ENCODE results near the gene KCTD4. TPM values are rescaled to one million over a fixed set of nuclear protein-coding genes. Genes with fewer than 3 reads are reported as not detected.
"Not testable (repeated sequence)": the region's sequence is repeated elsewhere in the genome, so short reads cannot be mapped to it uniquely, and the experiment has no call there.

The KCTD4 gene
- total RNA-seq (1 to 10 TPM; 1.4 to 6.8 (median 2.2) TPM), polyA plus RNA-seq (1 to 10 TPM in 1 of 3 donors, under 1 TPM in 2; 0.22 to 1.2 (median 0.60) TPM)

DNA sequence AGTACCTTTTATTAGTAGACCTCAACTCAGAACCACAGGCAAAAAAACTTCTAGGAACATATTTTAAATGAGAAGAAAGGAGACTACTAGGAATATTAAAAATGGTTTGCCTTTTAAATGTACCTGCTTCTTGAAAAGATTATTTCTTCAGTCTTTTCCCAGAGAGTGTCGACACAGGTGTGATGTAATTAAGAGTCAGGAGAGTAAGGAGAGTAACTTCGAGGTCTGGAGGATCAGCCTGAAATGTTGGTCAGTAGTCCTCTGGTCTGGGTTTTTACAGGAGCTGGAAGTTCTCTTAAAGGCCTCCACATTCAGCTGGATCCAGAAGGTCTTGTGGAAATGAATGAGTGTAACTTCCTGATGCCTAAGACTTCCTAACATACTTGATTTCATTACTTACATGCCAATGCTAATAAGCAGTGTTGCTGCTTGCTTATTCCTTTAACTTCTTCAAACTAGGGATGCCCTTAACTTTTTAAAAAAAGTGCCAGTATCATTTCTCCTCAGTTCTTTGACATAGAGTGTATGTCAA is at the start of gene KCTD4:
Gene KCTD4 (minus strand): TSS at position 345 of the 532 bp plus-strand sequence. CDS start 6,478 bp downstream, outside the sequence.
- Histone ChIP-seq H3K36me3 (no peaks in the 10 kb centered on the region), H3K9me3 (no peaks in the 10 kb centered on the region), H3K4me1 (peaks cover 0 to 65% (median 36%) of the 10 kb centered on the region in 4 donors), H3K4me3 (no peak within 1 kb of the TSS), H3K27me3 (no peaks in the 10 kb centered on the region), H3K27ac (peak within 1 kb of the TSS in 2 of 4 donors; percentile 18 to 49)
- TF ChIP-seq EP300 (IDR thresholded peaks at IDR 0.05) (no peak), POLR2AphosphoS5 (IDR thresholded peaks at IDR 0.05) (no peak), POLR2A (IDR thresholded peaks at IDR 0.05) (no peak)
- TF ChIP-seq, protein P1, sequence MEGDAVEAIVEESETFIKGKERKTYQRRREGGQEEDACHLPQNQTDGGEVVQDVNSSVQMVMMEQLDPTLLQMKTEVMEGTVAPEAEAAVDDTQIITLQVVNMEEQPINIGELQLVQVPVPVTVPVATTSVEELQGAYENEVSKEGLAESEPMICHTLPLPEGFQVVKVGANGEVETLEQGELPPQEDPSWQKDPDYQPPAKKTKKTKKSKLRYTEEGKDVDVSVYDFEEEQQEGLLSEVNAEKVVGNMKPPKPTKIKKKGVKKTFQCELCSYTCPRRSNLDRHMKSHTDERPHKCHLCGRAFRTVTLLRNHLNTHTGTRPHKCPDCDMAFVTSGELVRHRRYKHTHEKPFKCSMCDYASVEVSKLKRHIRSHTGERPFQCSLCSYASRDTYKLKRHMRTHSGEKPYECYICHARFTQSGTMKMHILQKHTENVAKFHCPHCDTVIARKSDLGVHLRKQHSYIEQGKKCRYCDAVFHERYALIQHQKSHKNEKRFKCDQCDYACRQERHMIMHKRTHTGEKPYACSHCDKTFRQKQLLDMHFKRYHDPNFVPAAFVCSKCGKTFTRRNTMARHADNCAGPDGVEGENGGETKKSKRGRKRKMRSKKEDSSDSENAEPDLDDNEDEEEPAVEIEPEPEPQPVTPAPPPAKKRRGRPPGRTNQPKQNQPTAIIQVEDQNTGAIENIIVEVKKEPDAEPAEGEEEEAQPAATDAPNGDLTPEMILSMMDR (IDR thresholded peaks at IDR 0.05), result no peak
- WGBS, 2 donors, result 91 to 92% methylated on average over 2 of the region's 2 CpGs
- DNase-seq, result no peak
- intact Hi-C loops (cut with DNase I), result no loop called here

DNA sequence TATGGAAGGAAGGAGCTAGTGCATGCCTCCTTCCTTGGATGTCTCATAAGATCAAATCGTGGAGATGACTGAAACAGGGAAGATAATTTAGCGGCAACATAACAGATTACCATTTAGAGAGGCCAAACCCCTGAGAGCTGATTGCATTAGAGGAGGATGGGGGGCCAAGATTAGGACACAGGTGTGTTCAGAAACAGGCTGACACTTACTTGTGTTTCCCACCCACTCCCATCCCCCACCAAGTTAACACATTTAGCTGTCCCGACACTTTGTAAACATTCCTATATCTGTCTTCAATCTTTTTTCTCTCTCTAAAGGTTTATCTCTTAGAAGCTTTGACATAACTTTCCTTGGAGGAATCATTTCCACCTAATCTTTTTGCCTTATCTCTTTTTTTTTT is 48.8 kb upstream of the KCTD4 start:
- H3K27ac ChIP-seq, result no peak overlapping the region
- WGBS, 2 donors, result 92 to 94% methylated on average over 3 of the region's 3 CpGs
- TF ChIP-seq, protein P1 (IDR thresholded peaks at IDR 0.05), result no peak
- no peak for TF ChIP-seq POLR2AphosphoS5 (IDR thresholded peaks at IDR 0.05)
- no peak for TF ChIP-seq EP300 (IDR thresholded peaks at IDR 0.05)
- no peak for TF ChIP-seq POLR2A (IDR thresholded peaks at IDR 0.05)
- peaks cover 0 to 20% (median 3%) of the 10 kb centered on the region in 4 donors for H3K36me3 ChIP-seq
- H3K27me3 ChIP-seq, result no peaks in the 10 kb centered on the region
- no peak overlapping the region for H3K4me3 ChIP-seq
- no peak for DNase-seq
- intact Hi-C loops (cut with DNase I), result no loop called here
- H3K9me3 ChIP-seq, result no peaks in the 10 kb centered on the region
- H3K4me1 ChIP-seq, result peaks cover 0 to 37% (median 14%) of the 10 kb centered on the region in 4 donors

DNA sequence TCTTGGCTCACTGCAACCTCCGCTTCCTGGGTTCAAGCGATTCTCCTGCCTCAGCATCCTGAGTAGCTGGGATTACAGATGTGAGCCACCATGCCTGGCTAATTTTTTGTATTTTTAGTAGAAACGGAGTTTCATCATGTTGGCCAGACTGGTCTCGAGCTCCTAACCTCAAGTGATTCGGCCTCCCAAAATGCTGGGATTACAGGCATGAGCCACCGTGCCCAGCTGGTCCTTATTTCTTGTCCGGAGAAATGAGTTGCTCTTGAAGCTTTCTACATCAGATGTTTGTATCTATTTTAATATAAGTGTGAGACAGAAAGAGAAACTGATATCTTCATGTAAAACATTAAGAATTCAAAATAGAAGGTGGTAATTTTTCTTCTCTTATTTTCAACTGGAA is 43.9 kb upstream of the KCTD4 start:
- not testable (repeated sequence) for DNase-seq, H3K9me3 ChIP-seq, H3K36me3 ChIP-seq, H3K4me3 ChIP-seq, H3K27me3 ChIP-seq
- peak overlapping the region in 1 of 4 donors; percentile 74 for H3K27ac ChIP-seq
- H3K4me1 ChIP-seq, result peaks cover 0 to 38% (median 23%) of the 10 kb centered on the region in 4 donors
- intact Hi-C loops (cut with DNase I), result loop anchor here (5.0 kb wide), 1 partner anchor 37 kb away; no protein-coding TSS in a partner anchor
- WGBS, 2 donors, result 95% methylated on average over 7 of the region's 7 CpGs

DNA sequence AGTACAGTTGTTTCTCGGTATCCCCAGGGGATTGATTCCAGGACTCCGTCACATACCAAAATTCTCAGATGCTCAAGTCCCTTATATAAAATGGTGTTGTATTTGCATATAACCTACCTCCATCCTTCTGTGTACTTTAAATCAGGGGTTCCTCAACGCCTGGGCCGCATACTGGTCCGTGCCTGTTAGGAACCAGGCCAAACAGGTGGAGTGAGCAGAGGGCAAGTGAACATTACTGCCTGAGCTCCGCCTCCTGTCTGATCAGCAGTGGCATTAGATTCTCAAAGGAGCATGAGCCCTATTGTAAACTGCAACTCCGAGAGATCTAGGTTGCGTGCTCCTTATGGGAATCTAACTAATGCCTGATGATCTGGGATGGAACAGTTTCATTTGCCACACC is 42.2 kb upstream of the KCTD4 start:
- TF ChIP-seq, protein P1 (IDR thresholded peaks at IDR 0.05), result no peak
- no peak for TF ChIP-seq EP300 (IDR thresholded peaks at IDR 0.05)
- TF ChIP-seq POLR2AphosphoS5 (IDR thresholded peaks at IDR 0.05), result no peak
- no peak for TF ChIP-seq POLR2A (IDR thresholded peaks at IDR 0.05)
- intact Hi-C loops (cut with DNase I), result loop anchor here (5.0 kb wide), 1 partner anchor 36 kb away; no protein-coding TSS in a partner anchor
- 28 to 74% methylated on average over 8 of the region's 8 CpGs for WGBS, 2 donors
- Histone ChIP-seq H3K9me3 (no peaks in the 10 kb centered on the region), H3K36me3 (no peaks in the 10 kb centered on the region), H3K27me3 (no peaks in the 10 kb centered on the region), H3K4me1 (peaks cover 0 to 27% (median 23%) of the 10 kb centered on the region in 4 donors), H3K27ac (peak overlapping the region in 3 of 4 donors; percentile 64 to 74 (median 71)), H3K4me3 (no peak overlapping the region)
- DNase-seq, result no peak

DNA sequence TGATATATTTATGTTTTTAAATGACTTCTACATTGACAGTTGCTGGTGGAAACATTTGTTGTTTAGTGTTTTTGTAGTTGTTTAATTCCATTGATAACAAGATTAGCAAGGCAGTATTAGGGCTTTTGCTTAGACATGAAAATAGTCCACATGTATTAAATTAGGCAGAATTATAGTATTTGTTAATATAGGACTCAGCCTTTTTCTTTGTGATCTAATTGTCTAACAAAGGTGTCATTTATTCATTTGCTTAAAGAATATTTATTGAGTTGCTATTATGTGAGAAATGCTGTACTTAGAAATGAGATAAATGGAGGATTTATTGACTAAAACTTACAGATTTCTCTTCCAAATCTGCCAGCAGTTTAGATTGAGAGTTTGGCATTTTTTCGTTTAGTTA is 41.7 kb upstream of the KCTD4 start:
- Histone ChIP-seq H3K9me3 (no peaks in the 10 kb centered on the region), H3K4me1 (peaks cover 0 to 27% (median 23%) of the 10 kb centered on the region in 4 donors), H3K36me3 (no peaks in the 10 kb centered on the region), H3K27ac (peak overlapping the region in 3 of 4 donors; percentile 64 to 74 (median 71)), H3K4me3 (no peak overlapping the region), H3K27me3 (no peaks in the 10 kb centered on the region)
- 46 to 75% methylated on average over 1 of the region's 1 CpG for WGBS, 2 donors
- intact Hi-C loops (cut with DNase I), result loop anchor here (5.0 kb wide), 1 partner anchor 35 kb away; no protein-coding TSS in a partner anchor
- DNase-seq, result no peak
- TF ChIP-seq POLR2AphosphoS5 (IDR thresholded peaks at IDR 0.05) (no peak), EP300 (IDR thresholded peaks at IDR 0.05) (no peak), POLR2A (IDR thresholded peaks at IDR 0.05) (no peak)
- TF ChIP-seq, protein P1 (IDR thresholded peaks at IDR 0.05), result no peak
